Activated CD4-positive, alpha-beta T cell treated with anti-CD3 and anti-CD28 coated beads, Interleukin-2, amount 10 ng/mL, durations not matched to agents 24 days and 14 days (primary cell): ENCODE results near the gene VWDE. TPM values are rescaled to one million over a fixed set of nuclear protein-coding genes. Genes with fewer than 3 reads are reported as not detected.
"Not testable (repeated sequence)": the region's sequence is repeated elsewhere in the genome, so short reads cannot be mapped to it uniquely, and the experiment has no call there.

Experiments used
- DNase-seq: peaks from one replicate; pipeline ENCODE4 v3.0.0; 2022
- H3K27ac Mint-ChIP-seq: one replicate; pipeline ENCODE4 v1.8.0; 2022; ENCODE audit warnings: mild to moderate bottlenecking, mixed read lengths
- H3K27me3 Mint-ChIP-seq: one replicate; pipeline ENCODE4 v1.8.0; 2022; ENCODE audit warnings: mixed read lengths
- H3K36me3 Mint-ChIP-seq: one replicate; pipeline ENCODE4 v1.8.0; 2022; ENCODE audit warnings: low read depth, mild to moderate bottlenecking, mixed read lengths
- H3K4me1 Mint-ChIP-seq: one replicate; pipeline ENCODE4 v1.8.0; 2021; ENCODE audit warnings: mixed read lengths
- H3K4me3 Mint-ChIP-seq: one replicate; pipeline ENCODE4 v1.8.0; 2022; ENCODE audit warnings: mild to moderate bottlenecking, moderate library complexity, mixed read lengths
- H3K9me3 Mint-ChIP-seq: one replicate; pipeline ENCODE4 v1.8.0; 2021; ENCODE audit warnings: mixed read lengths
- intact Hi-C: fragments of 100-400 bp; cut with micrococcal nuclease; formaldehyde crosslinking; loops from one replicate; pipeline ENCODE4 v1.15.1; 2023
- total RNA-seq: library from RNA; stranded (reverse); gene quantifications from 2 replicates; pipeline ENCODE4 v1.2.3, GENCODE V29; 2022

Gene VWDE
- total RNA-seq, 1 donor from 2014 or later: 1.9 TPM

DNA sequence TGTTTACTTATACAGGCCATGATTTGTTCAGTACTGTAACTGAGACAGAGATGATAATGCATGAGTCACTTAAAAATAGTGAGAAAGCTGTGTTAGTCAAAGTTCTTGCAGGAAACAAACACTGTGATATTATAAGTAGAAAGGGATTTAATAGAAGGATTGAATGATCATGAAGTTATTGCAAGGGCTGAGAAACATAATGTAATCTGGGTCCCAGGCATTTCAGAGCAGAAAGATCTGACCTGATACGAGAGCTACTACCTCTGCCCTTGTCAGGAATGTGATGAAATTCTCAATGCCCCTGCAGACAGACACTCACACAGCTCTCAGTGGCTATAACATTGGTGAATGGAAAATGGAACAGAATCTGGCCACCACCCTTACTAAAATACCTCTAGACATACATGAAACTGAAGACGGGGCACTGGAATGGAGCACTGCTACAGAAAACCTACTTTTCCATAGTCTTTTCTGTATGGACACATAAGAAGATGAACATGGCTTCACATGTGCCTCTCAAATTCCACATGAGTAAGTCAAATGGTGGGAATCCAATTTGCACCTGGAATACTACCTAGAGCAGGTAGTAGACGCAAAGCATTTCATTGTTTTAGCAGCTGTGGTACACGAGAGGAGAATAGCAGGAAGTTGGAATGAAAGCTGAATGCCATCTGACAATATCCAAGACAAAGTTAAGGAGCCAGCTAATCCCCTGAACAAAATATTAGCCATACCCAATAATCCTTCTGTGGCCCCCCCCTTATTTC, 19.1 kb upstream of the VWDE start:
- Mint-ChIP-seq H3K4me3 (no peak overlapping the region), H3K9me3 (no peaks in the 10 kb centered on the region), H3K27ac (no peak overlapping the region), H3K36me3 (no peaks in the 10 kb centered on the region), H3K4me1 (no peaks in the 10 kb centered on the region), H3K27me3 (peaks cover 9% of the 10 kb centered on the region)
- intact Hi-C loops: no loop called here
- DNase-seq: no peak

DNA sequence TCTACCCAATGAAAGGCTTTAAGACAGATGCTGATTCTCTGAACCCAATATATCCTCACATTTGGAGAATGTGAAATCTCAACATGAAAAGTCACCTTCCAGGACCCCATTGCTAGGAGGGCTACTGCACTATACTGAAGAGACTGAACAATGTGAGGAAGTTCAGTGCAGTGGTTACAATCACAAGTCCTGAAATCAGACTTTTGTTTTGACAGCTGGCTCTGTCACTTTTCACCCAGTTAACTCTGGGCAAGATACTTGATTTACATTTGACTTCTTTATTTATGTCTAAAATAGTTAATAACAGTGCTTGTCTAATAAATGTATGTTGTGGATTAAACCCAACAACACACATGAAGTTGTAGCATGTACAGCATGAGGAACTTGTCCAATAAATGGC, 14.8 kb upstream of the VWDE start:
- intact Hi-C loops: no loop called here
- no peaks in the 10 kb centered on the region for H3K36me3 Mint-ChIP-seq

DNA sequence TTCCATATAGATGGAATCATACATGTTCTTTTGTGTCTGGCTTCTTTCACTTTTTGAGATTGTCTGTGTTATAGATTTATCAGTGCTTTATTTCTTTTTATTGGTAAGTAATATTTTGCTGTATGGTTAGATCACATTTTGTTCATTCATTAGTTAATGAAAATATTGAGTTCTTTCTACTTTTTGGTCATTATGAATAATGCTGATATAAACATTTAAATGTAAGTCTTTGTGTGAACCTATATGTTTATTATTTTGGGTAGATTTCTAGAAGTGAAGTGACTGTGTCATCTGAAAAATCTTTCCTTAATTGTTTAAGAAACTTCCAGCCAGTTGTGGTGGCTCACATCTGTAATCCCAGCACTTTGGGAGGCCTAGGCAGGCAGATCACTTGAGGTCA, 11.4 kb upstream of the VWDE start:
- H3K27ac Mint-ChIP-seq: no peak overlapping the region
- H3K27me3 Mint-ChIP-seq: peaks cover 13% of the 10 kb centered on the region
- no peaks in the 10 kb centered on the region for H3K4me1 Mint-ChIP-seq
- DNase-seq: no peak
- H3K36me3 Mint-ChIP-seq: no peaks in the 10 kb centered on the region
- no peaks in the 10 kb centered on the region for H3K9me3 Mint-ChIP-seq
- intact Hi-C loops: no loop called here
- no peak overlapping the region for H3K4me3 Mint-ChIP-seq

More for the DNA sequence above, 14.8 kb upstream of the VWDE start:
- Mint-ChIP-seq H3K27me3 (peaks cover 9% of the 10 kb centered on the region), H3K9me3 (no peaks in the 10 kb centered on the region), H3K27ac (no peak overlapping the region), H3K4me1 (no peaks in the 10 kb centered on the region), H3K4me3 (no peak overlapping the region)
- DNase-seq: no peak

DNA sequence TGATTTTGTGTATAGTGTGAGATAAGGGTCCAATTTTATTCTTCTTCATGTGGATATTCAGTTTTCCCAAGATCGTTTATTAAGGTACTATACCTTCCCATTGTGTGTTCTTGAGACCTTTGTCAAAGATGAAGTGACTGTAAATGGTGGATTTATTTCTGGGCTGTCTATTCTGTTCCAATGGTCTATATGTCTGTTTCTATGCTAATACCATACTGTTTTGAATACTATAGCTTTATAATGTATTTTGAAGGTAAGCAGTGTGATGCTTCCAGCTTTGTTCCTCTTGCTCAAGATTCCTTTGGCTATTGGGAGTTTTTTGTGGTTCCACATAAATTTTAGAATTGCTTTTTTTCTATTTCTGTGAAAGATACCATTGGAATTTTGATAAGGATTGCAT, 8.7 kb upstream of the VWDE start:
- H3K36me3 Mint-ChIP-seq: no peaks in the 10 kb centered on the region
- DNase-seq: no peak
- H3K27me3 Mint-ChIP-seq: peaks cover 13% of the 10 kb centered on the region
- H3K27ac Mint-ChIP-seq: no peak overlapping the region
- peaks cover 2% of the 10 kb centered on the region for H3K9me3 Mint-ChIP-seq
- H3K4me1 Mint-ChIP-seq: no peaks in the 10 kb centered on the region
- H3K4me3 Mint-ChIP-seq: no peak overlapping the region
- intact Hi-C loops: no loop called here

DNA sequence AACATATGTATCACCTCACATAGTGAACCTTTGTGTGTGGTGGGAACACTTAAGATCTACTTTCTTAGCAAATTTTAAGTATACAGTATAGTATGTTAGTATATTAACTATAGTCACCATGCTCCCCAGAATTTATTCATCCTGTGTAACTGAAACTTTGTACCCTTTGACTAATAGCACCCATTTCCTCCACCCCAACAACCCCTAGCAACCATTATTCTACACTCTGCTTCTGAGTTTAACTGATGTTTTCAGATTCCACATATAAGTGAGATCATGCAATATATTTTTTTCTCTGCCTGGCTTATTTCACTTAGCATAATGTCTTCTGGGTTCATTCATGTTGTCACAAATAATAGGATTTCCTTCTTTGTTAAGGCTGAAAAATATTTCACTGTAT, 6.9 kb upstream of the VWDE start:
- intact Hi-C loops: no loop called here
- Mint-ChIP-seq H3K27ac (no peak overlapping the region), H3K27me3 (peaks cover 14% of the 10 kb centered on the region), H3K4me1 (no peaks in the 10 kb centered on the region), H3K9me3 (peaks cover 4% of the 10 kb centered on the region), H3K4me3 (no peak overlapping the region), H3K36me3 (no peaks in the 10 kb centered on the region)
- no peak for DNase-seq

DNA sequence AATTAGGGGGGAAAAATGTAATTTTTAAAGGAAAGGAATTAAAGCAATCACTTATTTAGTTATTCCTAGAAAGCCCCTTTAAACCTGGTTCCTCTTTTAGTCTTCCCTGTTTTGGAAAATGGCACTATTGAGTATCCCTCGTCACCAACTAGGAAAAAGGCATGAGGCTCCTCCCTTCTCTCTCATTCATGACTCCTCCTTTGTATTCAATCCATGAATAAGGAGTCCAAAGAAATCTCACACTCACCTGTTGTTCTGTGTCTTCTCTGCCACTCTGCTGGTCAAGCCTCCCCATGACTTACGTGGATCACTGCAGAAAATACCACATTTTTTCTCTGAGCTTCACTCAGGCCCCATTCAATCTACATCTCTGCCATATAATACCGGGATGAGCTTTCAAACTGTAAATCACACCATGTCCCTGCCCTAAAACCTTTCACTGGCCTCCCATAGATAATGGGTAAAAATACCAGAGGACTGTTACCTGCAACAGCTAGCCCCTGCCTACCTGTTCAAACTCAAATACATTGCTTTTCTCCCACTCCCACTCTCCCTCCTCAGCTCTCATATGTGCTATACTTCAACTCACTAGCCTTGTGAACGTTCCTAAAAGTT, 5.5 kb upstream of the VWDE start:
- H3K27ac Mint-ChIP-seq: no peak overlapping the region
- peaks cover 15% of the 10 kb centered on the region for H3K27me3 Mint-ChIP-seq
- no peak for DNase-seq
- intact Hi-C loops: no loop called here
- no peaks in the 10 kb centered on the region for H3K36me3 Mint-ChIP-seq
- H3K4me1 Mint-ChIP-seq: peaks cover 6% of the 10 kb centered on the region
- peaks cover 4% of the 10 kb centered on the region for H3K9me3 Mint-ChIP-seq
- no peak overlapping the region for H3K4me3 Mint-ChIP-seq

DNA sequence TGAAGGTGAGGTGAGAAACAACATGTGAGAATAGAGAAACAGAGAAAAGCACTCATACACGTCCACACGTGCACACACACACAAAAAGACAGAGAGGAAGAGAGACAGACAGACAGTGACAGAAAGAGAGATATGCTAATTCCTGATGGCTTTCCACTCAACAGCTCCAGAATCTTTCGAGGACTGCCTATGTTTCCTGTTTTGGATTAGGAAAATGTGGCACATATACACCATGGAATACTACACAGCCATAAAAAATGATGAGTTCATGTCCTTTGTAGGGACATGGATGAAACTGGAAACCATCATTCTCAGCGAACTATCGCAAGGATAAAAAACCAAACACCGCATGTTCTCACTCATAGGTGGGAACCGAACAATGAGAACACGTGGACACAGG, 4.0 kb upstream of the VWDE start:
- Mint-ChIP-seq H3K4me1 (peaks cover 17% of the 10 kb centered on the region), H3K27me3 (peaks cover 16% of the 10 kb centered on the region)
- H3K27ac Mint-ChIP-seq, H3K36me3 Mint-ChIP-seq, intact Hi-C loops, H3K4me3 Mint-ChIP-seq, H3K9me3 Mint-ChIP-seq, DNase-seq: not testable (repeated sequence)

DNA sequence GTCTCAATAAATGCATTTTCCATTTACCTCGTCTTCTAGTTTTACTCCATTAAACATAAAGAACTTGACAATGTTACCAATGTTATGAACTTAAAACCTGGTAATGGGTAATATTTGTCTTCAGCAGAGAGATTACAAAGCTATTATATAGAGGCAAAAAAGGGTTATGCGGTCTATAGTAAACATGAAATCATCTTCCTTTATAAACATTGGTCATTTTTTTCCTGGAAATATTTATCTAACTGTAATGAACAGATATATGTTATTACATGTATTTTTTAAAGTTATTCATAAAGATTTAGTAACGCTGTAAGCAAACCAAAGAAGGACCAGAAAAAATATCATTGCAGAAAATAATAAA, 1.3 kb downstream of the VWDE start:
- no peak overlapping the region for H3K27ac Mint-ChIP-seq
- peaks cover 27% of the 10 kb centered on the region for H3K27me3 Mint-ChIP-seq
- DNase-seq: no peak
- intact Hi-C loops: loop anchor here (2.0 to 5.0 kb wide), 3 partner anchors 80 to 285 kb away; partner anchors contain the start of genes ARL4A and TMEM106B
- peaks cover 4% of the 10 kb centered on the region for H3K36me3 Mint-ChIP-seq
- H3K4me1 Mint-ChIP-seq: peaks cover 18% of the 10 kb centered on the region
- peaks cover 15% of the 10 kb centered on the region for H3K9me3 Mint-ChIP-seq
- no peak overlapping the region for H3K4me3 Mint-ChIP-seq

DNA sequence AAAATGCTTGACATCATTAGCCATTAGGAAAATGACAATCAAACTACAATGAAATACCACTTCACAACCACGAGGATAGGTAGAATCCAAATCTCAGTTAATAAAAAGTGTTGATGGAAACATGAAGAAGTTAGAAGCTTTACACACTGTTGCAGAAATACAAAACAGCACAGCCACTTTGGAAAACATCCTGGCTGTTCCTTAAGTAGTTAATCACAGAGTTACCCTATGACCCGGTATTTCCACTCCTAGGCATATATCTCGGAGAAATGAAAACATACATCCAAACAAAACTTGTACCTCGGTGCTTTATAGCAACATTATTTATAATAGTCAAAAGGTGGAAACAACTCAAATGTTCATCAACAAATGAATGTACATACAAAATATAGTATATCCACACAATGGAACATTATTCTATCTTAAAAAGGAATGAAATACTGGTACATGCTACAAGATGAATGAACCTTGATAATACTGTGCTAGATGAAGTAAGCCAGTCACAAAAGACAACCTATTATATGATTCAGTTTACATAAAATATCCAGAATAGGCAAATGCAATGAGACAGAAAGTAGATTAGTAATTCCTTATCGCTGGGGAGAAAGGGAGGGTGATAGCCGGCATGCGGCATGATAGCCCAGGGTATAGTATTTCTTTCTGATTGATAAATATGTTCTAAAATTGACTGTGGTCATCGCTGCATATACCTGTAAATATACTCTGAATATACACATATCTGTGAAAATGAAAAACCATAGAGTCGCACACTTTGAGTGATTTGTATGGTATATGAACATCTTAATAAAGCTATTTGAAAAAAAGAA, 1.9 kb downstream of the VWDE start:
- H3K4me3 Mint-ChIP-seq: no peak overlapping the region
- intact Hi-C loops: loop anchor here (2.0 to 5.0 kb wide), 3 partner anchors 81 to 286 kb away; partner anchors contain the start of genes ARL4A and TMEM106B
- DNase-seq: no peak
- H3K4me1 Mint-ChIP-seq: peaks cover 18% of the 10 kb centered on the region
- H3K27ac Mint-ChIP-seq: no peak overlapping the region
- H3K27me3 Mint-ChIP-seq: peaks cover 27% of the 10 kb centered on the region
- H3K36me3 Mint-ChIP-seq: peaks cover 5% of the 10 kb centered on the region
- peaks cover 15% of the 10 kb centered on the region for H3K9me3 Mint-ChIP-seq

DNA sequence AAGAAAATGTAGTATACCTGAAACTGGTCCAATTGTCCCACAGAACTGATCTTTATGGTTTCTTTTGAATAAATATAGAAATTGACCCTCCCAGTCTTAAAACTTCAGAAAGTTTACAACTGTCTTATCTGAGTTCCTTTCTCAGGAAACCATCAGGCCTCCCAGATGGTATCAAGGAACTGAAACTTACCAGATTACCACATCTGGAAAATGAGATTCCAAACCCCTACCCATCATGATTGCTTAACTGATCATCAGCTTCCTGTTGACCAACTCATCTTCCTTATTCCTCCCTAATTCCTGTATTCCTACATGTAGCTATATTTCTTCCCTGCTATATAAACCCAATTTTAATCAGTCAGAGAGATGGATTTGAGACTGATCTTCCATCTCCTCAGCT, 5.5 kb downstream of the VWDE start:
- Mint-ChIP-seq H3K36me3 (peaks cover 5% of the 10 kb centered on the region), H3K4me3 (no peak overlapping the region), H3K4me1 (peaks cover 6% of the 10 kb centered on the region), H3K27me3 (peaks cover 21% of the 10 kb centered on the region), H3K27ac (no peak overlapping the region), H3K9me3 (peaks cover 15% of the 10 kb centered on the region)
- intact Hi-C loops: no loop called here
- no peak for DNase-seq

DNA sequence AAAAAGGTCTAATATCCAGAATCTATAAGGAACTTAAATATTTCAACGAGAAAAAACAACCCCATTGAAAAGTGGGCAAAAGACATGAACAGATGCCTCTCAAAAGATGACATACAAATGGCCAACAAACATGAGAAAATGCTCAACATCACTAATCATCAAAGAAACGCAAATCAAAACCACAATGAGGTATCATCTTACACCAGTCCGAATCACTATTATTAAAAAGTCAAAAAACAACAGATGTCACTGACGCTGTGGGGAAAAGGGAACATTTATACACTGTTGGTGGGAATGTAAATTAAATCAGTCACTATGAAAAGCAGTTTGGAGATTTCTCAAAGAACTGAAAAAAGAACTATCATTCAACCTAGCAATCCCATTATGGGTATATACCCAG, 6.0 kb downstream of the VWDE start:
- no peak overlapping the region for H3K4me3 Mint-ChIP-seq
- DNase-seq: no peak
- intact Hi-C loops: no loop called here
- no peak overlapping the region for H3K27ac Mint-ChIP-seq
- H3K27me3 Mint-ChIP-seq: peaks cover 20% of the 10 kb centered on the region
- H3K9me3 Mint-ChIP-seq: peaks cover 15% of the 10 kb centered on the region
- H3K36me3 Mint-ChIP-seq: peaks cover 5% of the 10 kb centered on the region
- H3K4me1 Mint-ChIP-seq: peaks cover 2% of the 10 kb centered on the region

DNA sequence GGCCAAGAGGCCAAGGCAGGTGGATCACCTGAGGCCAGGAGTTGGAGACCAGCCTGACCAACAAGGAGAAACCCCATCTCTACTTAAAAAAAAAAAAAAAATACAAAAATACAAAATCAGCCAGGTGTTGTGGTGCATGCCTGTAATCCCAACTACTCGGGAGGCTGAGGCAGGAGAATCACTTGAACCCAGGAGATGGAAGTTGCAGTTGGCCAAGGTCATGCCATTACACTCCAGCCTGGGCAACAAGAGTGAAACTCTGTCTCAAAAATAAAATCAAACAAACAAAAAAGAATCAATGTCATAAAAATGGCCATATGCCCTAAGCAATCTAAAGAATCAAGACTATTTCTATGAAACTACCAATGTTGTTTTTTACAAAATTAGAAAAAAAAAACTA, 7.0 kb downstream of the VWDE start:
- H3K4me1 Mint-ChIP-seq, intact Hi-C loops, H3K36me3 Mint-ChIP-seq, H3K4me3 Mint-ChIP-seq, DNase-seq, H3K27ac Mint-ChIP-seq: not testable (repeated sequence)
- Mint-ChIP-seq H3K27me3 (peaks cover 16% of the 10 kb centered on the region), H3K9me3 (peaks cover 15% of the 10 kb centered on the region)

DNA sequence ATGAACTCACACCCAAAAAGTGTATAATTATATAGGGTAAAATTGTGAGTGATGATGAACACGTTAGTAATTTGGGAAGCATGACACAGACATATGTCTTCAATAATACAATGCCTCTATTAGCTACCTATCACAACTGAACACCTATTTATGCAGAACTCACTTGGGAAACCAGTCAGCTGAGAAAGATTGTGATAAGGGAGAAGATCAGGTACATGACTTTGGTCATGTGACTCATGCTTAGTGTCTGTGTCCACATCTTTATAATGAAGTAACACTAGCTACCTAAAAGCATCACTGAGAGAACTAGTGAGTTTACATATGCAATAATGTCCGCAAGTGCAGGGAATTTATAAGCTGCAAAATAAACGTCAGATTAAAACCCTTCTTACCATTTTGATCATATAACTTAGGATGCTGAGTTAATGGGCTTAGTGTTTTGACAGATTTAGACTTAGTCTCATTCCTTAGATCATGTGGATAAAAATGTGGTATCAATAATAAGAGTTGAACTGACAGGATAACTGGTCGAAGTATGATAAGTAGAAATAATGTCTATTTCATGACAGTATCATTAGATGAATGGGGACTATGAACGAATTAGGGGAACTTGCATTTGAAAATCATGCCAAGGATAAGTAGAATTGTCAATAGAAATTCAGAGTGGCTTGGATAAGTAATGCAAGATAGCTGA, 11.6 kb downstream of the VWDE start:
- no peaks in the 10 kb centered on the region for H3K4me1 Mint-ChIP-seq
- no peak overlapping the region for H3K27ac Mint-ChIP-seq
- no peak for DNase-seq
- H3K36me3 Mint-ChIP-seq: no peaks in the 10 kb centered on the region
- H3K4me3 Mint-ChIP-seq: no peak overlapping the region
- no peaks in the 10 kb centered on the region for H3K27me3 Mint-ChIP-seq
- intact Hi-C loops: no loop called here
- H3K9me3 Mint-ChIP-seq: no peaks in the 10 kb centered on the region
